B cell (primary cell): ENCODE results near the gene KRTAP5-2. TPM values are rescaled to one million over a fixed set of nuclear protein-coding genes. Genes with fewer than 3 reads are reported as not detected.
"Not testable (repeated sequence)": the region's sequence is repeated elsewhere in the genome, so short reads cannot be mapped to it uniquely, and the experiment has no call there.

ENCODE experiments used
- ATAC-seq: fragments of 200-7000 bp; cut with Tn5 transposase; one replicate; pipeline ENCODE4 v1.10.0; 2021; ENCODE audit warnings: low read depth, mild to moderate bottlenecking, moderate number of reproducible peaks, moderate library complexity
- CTCF ChIA-PET: fragments of 350-600 bp; sonication (Branson Sonifier 250); formaldehyde crosslinking; loops from one replicate; lab custom pipeline; 2021; ENCODE audit warnings: antibody characterized with exemption, inconsistent platforms; lab: Charles Lee
- POLR2A ChIA-PET: fragments of 350-600 bp; sonication (Branson Sonifier 250); formaldehyde crosslinking; loops from one replicate; lab custom pipeline; 2021; ENCODE audit warnings: antibody characterized with exemption; lab: Charles Lee
- DNase-seq: peaks from one replicate; pipeline ENCODE4 v3.0.0; 2013
- H2AFZ ChIP-seq: 2 replicates; pipeline ENCODE4 v1.6.1; 2012; ENCODE audit warnings: mild to moderate bottlenecking, low read depth, low read length; ENCODE audit not compliant: insufficient read depth, poor library complexity, severe bottlenecking
- H3K27ac ChIP-seq, 2 donors: 1 replicate in 1 of 2; 2 replicates in 1 of 2; pipeline ENCODE4 v1.5.1; 2012 to 2013; ENCODE audit warnings: low read length in 2 of 2, mild to moderate bottlenecking in 2 of 2, moderate library complexity in 1 of 2
- H3K27me3 ChIP-seq, 4 experiments: fragments of 200-600 bp in 1 of 4; sonication (generic) in 1 of 4; replicated peaks in 1 of 4; 1 replicate in 2 of 4; 2 replicates in 2 of 4; pipeline versions ENCODE4 v1.6.1 to v1.7.0; 2013 to 2016; ENCODE audit warnings: low read length in 3 of 4, mild to moderate bottlenecking in 2 of 4, mixed read lengths in 1 of 4, moderate library complexity in 1 of 4; ENCODE audit not compliant: insufficient read depth in 4 of 4, control insufficient read depth in 3 of 4; ENCODE audit errors: control extremely low read depth in 1 of 4
- H3K36me3 ChIP-seq, 2 experiments: replicated peaks in 1 of 2; 1 replicate in 1 of 2; 2 replicates in 1 of 2; pipeline versions ENCODE4 v1.6.1 to v1.7.1; 2013; ENCODE audit warnings: low read length in 1 of 2; ENCODE audit not compliant: insufficient read depth in 2 of 2, control insufficient read depth in 1 of 2; ENCODE audit errors: control extremely low read depth in 1 of 2, extremely low read depth in 1 of 2
- H3K4me1 ChIP-seq, 2 donors: fragments of 200-600 bp in 1 of 2; sonication (generic) in 1 of 2; 1 replicate in 1 of 2; 2 replicates in 1 of 2; pipeline versions ENCODE4 v1.5.1 to v1.6.1; 2013 to 2017; ENCODE audit warnings: low read length in 2 of 2; ENCODE audit not compliant: control insufficient read depth in 2 of 2, insufficient read depth in 2 of 2
- H3K4me2 ChIP-seq: replicated peaks from 2 replicates; pipeline ENCODE3; 2012; ENCODE audit warnings: mild to moderate bottlenecking, low read depth, low read length; ENCODE audit not compliant: poor library complexity, severe bottlenecking
- H3K4me3 ChIP-seq, 5 experiments: fragments of 200-600 bp in 1 of 5; sonication (generic) in 1 of 5; 1 replicate in 3 of 5; 2 replicates in 2 of 5; pipeline versions ENCODE4 v1.5.1 to v1.7.0; 2011 to 2016; ENCODE audit warnings: low read length in 4 of 5, mild to moderate bottlenecking in 4 of 5, low read depth in 2 of 5, control low read depth in 1 of 5, moderate library complexity in 1 of 5; ENCODE audit not compliant: insufficient read depth in 1 of 5; ENCODE audit errors: control extremely low read depth in 1 of 5, extremely low read depth in 1 of 5
- H3K79me2 ChIP-seq: fragments of 200-600 bp; sonication (generic); one replicate; pipeline ENCODE4 v1.6.0; 2016; ENCODE audit warnings: low read length; ENCODE audit not compliant: control insufficient read depth, insufficient read depth
- H3K9ac ChIP-seq: fragments of 200-600 bp; sonication (generic); 2 replicates; pipeline ENCODE4 v1.6.1; 2017; ENCODE audit warnings: mild to moderate bottlenecking, low read length, moderate library complexity
- H3K9me3 ChIP-seq, 3 donors: one replicate each; pipeline versions ENCODE4 v1.6.1 to v1.7.1; 2013; ENCODE audit warnings: low read length in 2 of 3; ENCODE audit not compliant: control insufficient read depth in 2 of 3, insufficient read depth in 1 of 3; ENCODE audit errors: control extremely low read depth in 1 of 3
- H4K20me1 ChIP-seq: 2 replicates; pipeline ENCODE4 v1.6.0; 2012; ENCODE audit warnings: mild to moderate bottlenecking, low read length; ENCODE audit not compliant: insufficient read depth, control insufficient read depth, poor library complexity, severe bottlenecking
- H3K27ac Mint-ChIP-seq: one replicate; pipeline ENCODE4 v1.8.0; 2021; ENCODE audit warnings: mixed read lengths
- H3K27me3 Mint-ChIP-seq: one replicate; pipeline ENCODE4 v1.8.0; 2021; ENCODE audit warnings: mixed read lengths
- H3K4me1 Mint-ChIP-seq: one replicate; pipeline ENCODE4 v1.8.0; 2021; ENCODE audit warnings: mixed read lengths
- H3K4me3 Mint-ChIP-seq: one replicate; pipeline ENCODE4 v1.8.0; 2021; ENCODE audit warnings: mixed read lengths
- H3K9me3 Mint-ChIP-seq: one replicate; pipeline ENCODE4 v1.8.0; 2022; ENCODE audit warnings: mixed read lengths; ENCODE audit not compliant: insufficient read depth
- CTCF ChIP-seq: fragments of 200-600 bp; IDR thresholded peaks from one replicate; pipeline ENCODE4 v1.8.0; 2022; ENCODE audit warnings: antibody characterized with exemption, mild to moderate bottlenecking
- EZH2 ChIP-seq: IDR thresholded peaks from 2 replicates; pipeline ENCODE4 v1.6.1; 2012; ENCODE audit warnings: borderline replicate concordance, low read depth, mild to moderate bottlenecking, moderate library complexity, low read length; ENCODE audit not compliant: insufficient read depth, poor library complexity, severe bottlenecking
- WGBS: methylation state at CpG from one replicate; pipeline ENCODE4 v1.1.5; 2013; ENCODE audit warnings: missing lambda C conversion rate; ENCODE audit not compliant: insufficient coverage; 5-methylcytosine and 5-hydroxymethylcytosine counted together
- intact Hi-C: fragments of 100-400 bp; cut with micrococcal nuclease; formaldehyde crosslinking; loops from one replicate; pipeline ENCODE4 v1.10.0; 2022
- polyA plus RNA-seq: library from polyadenylated mRNA; depleted of rRNA; stranded (reverse); fragments of >200 nt; gene quantifications from 2 replicates; pipeline ENCODE4 v1.2.3, GENCODE V29; 2012
- total RNA-seq, 2 donors: library from RNA; stranded (reverse); fragments of 120-200 nt in 1 of 2; gene quantifications; 1 replicate in 1 of 2; 2 replicates in 1 of 2; pipeline versions ENCODE4 v1.2.3 to v1.2.4, GENCODE V29; 2013 to 2022

The KRTAP5-2 gene
- total and polyA plus RNA-seq, 2 donors (not counting 1 experiment from before 2014, with no cell fraction given) = 0.36 TPM; not detected in 1

- WGBS = 83% methylated on average over 5 of the region's 10 CpGs
- no peak overlapping the region for H3K27ac Mint-ChIP-seq
- no peak overlapping the region for H3K4me2 ChIP-seq
- H2AFZ ChIP-seq = no peak overlapping the region
- no peaks in the 10 kb centered on the region for H3K9me3 Mint-ChIP-seq
- no peaks in the 10 kb centered on the region for H3K4me1 ChIP-seq
- no peak overlapping the region for H3K9ac ChIP-seq
- no peak overlapping the region for H3K27ac ChIP-seq
- no peaks in the 10 kb centered on the region for H3K36me3 ChIP-seq
- H3K9me3 ChIP-seq = no peaks in the 10 kb centered on the region
- CTCF ChIA-PET = no interaction called here
- no peak for TF ChIP-seq CTCF
- ATAC-seq = no peak
- H4K20me1 ChIP-seq = no peaks in the 10 kb centered on the region
- intact Hi-C loops = no loop called here
- H3K79me2 ChIP-seq = no peaks in the 10 kb centered on the region
- no peaks in the 10 kb centered on the region for H3K27me3 ChIP-seq
- POLR2A ChIA-PET = no interaction called here
- H3K4me3 Mint-ChIP-seq = no peak overlapping the region
- DNase-seq = no peak
- H3K4me3 ChIP-seq = no peak overlapping the region
- peaks cover 5% of the 10 kb centered on the region for H3K4me1 Mint-ChIP-seq
- peaks cover 44% of the 10 kb centered on the region for H3K27me3 Mint-ChIP-seq
Measured at GRCh38 chr11:1618231-1618630, 20.1 kb upstream of the KRTAP5-2 start.

GRCh38 chr11:1608363-1608762, 10.3 kb upstream of the KRTAP5-2 start, which contains the start of gene KRTAP5-3:
TSS of gene KRTAP5-3 (minus strand) at chr11:1608463. CDS start at chr11:1608385, 78 bp downstream.
- Histone ChIP-seq H3K4me3 (no peak within 1 kb of the TSS), H3K4me2 (no peak within 1 kb of the TSS), H3K9me3 (peaks cover 0 to 3% (median 0%) of the 10 kb centered on the region in 3 donors), H3K79me2 (no peaks in the 10 kb centered on the region), H3K36me3 (no peaks in the 10 kb centered on the region), H4K20me1 (no peaks in the 10 kb centered on the region), H3K27ac (no peak within 1 kb of the TSS), H3K27me3 (peaks cover 0 to 3% (median 0%) of the 10 kb centered on the region in 4 experiments), H2AFZ (no peak within 1 kb of the TSS), H3K9ac (no peak within 1 kb of the TSS), H3K4me1 (peaks cover 0 to 15% of the 10 kb centered on the region in 2 donors)
- Mint-ChIP-seq H3K27ac (no peak within 1 kb of the TSS), H3K4me3 (no peak within 1 kb of the TSS), H3K9me3 (no peaks in the 10 kb centered on the region), H3K4me1 (peaks cover 9% of the 10 kb centered on the region), H3K27me3 (peaks cover 14% of the 10 kb centered on the region)
- DNase-seq = no peak
- no peak for ATAC-seq
- ChIA-PET CTCF (no interaction called here), POLR2A (no interaction called here)
- WGBS = no CpG with 5 or more reads among the region's 4 CpGs
- intact Hi-C loops = no loop called here
- TF ChIP-seq CTCF (no peak), EZH2 (no peak)

- intact Hi-C loops, H3K27me3 ChIP-seq, CTCF ChIA-PET, H3K4me3 ChIP-seq, H3K9me3 ChIP-seq, H3K9ac ChIP-seq, H3K4me3 Mint-ChIP-seq, H2AFZ ChIP-seq, ATAC-seq, H3K27ac ChIP-seq, DNase-seq, H3K4me1 Mint-ChIP-seq, H3K4me2 ChIP-seq, H4K20me1 ChIP-seq, H3K9me3 Mint-ChIP-seq, H3K79me2 ChIP-seq, H3K27ac Mint-ChIP-seq, POLR2A ChIA-PET, H3K36me3 ChIP-seq: not testable (repeated sequence)
- 63% methylated on average over 3 of the region's 5 CpGs for WGBS
- H3K27me3 Mint-ChIP-seq = peaks cover 15% of the 10 kb centered on the region
- peaks cover 0 to 15% of the 10 kb centered on the region in 2 donors for H3K4me1 ChIP-seq
Measured at GRCh38 chr11:1607901-1608300, 9.8 kb upstream of the KRTAP5-2 start.
